Activated naive CD4-positive, alpha-beta T cell treated with anti-CD3 and anti-CD28 coated beads for 36 hours (primary cell): ENCODE data around the gene TRIM59. TPM values are rescaled to one million over a fixed set of nuclear protein-coding genes. Genes with fewer than 3 reads are reported as not detected.

Experiments
- CTCF ChIA-PET: fragments of 350-600 bp; sonication (Branson Sonifier 250); formaldehyde crosslinking; loops from one replicate; lab custom pipeline; 2021; ENCODE audit warnings: antibody characterized with exemption; lab: Charles Lee
- DNase-seq: peaks from one replicate; pipeline ENCODE4 v3.0.0-alpha.2; 2020
- H3K27ac Mint-ChIP-seq: one replicate; pipeline ENCODE4 v1.8.0; 2021; ENCODE audit warnings: mild to moderate bottlenecking, mixed read lengths
- H3K27me3 Mint-ChIP-seq: one replicate; pipeline ENCODE4 v1.8.0; 2021; ENCODE audit warnings: low read depth, mixed read lengths
- H3K36me3 Mint-ChIP-seq: one replicate; pipeline ENCODE4 v1.8.0; 2021; ENCODE audit warnings: low read depth, mixed read lengths
- H3K4me1 Mint-ChIP-seq: one replicate; pipeline ENCODE4 v1.8.0; 2021; ENCODE audit warnings: low read depth, mixed read lengths
- H3K4me3 Mint-ChIP-seq: one replicate; pipeline ENCODE4 v1.8.0; 2021; ENCODE audit warnings: mild to moderate bottlenecking, moderate library complexity, mixed read lengths
- H3K9me3 Mint-ChIP-seq: one replicate; pipeline ENCODE4 v1.8.0; 2021; ENCODE audit warnings: mixed read lengths
- intact Hi-C: fragments of 100-400 bp; cut with micrococcal nuclease; formaldehyde crosslinking; loops from one replicate; pipeline ENCODE4 v1.15.1; 2023
- total RNA-seq, 2 experiments: library from RNA; stranded (reverse); gene quantifications; one replicate each; pipeline ENCODE4 v1.2.3, GENCODE V29; 2021

TRIM59 gene
- total RNA-seq, 2 experiments from 2014 or later = 25.8 TPM

DNA sequence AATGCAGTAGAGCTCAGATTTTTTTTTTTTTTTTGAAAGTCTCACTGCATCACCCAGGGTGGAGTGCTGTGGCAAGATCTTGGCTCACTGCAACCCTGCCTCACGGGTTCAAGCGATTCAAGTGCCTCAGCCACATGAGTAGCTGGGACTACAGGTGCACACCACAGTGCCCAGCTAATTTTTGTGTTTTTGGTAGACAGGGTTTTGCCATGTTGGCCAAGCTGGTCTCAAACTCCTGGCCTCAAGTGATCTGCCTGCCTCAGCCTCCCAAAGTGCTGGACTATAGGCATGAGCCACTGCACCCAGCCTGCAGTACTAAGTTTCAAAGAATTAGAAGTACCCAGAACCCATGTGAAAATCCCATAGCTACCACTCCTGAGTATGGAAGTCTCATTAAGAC lies 14.5 kb downstream of the TRIM59 start:
- DNase-seq = no peak
- no peaks in the 10 kb centered on the region for H3K9me3 Mint-ChIP-seq
- intact Hi-C loops = loop anchor here (2.0 kb wide), 1 partner anchor 34 kb away; no protein-coding TSS in a partner anchor
- peaks cover 50% of the 10 kb centered on the region for H3K36me3 Mint-ChIP-seq
- H3K4me1 Mint-ChIP-seq = peaks cover 20% of the 10 kb centered on the region
- no peaks in the 10 kb centered on the region for H3K27me3 Mint-ChIP-seq
- CTCF ChIA-PET = no interaction called here
- no peak overlapping the region for H3K27ac Mint-ChIP-seq
- no peak overlapping the region for H3K4me3 Mint-ChIP-seq

- DNase-seq = no peak
- Mint-ChIP-seq H3K4me3 (no peak overlapping the region), H3K9me3 (no peaks in the 10 kb centered on the region), H3K4me1 (peaks cover 16% of the 10 kb centered on the region), H3K36me3 (peaks cover 45% of the 10 kb centered on the region), H3K27ac (no peak overlapping the region), H3K27me3 (no peaks in the 10 kb centered on the region)
- intact Hi-C loops = loop anchor here (2.0 kb wide), 1 partner anchor 33 kb away; no protein-coding TSS in a partner anchor
- CTCF ChIA-PET = no interaction called here
Measured at GRCh38 chr3:160434071-160434470, 15.5 kb downstream of the TRIM59 start.

- intact Hi-C loops = loop anchor here (2.0 kb wide), 1 partner anchor 15 kb away; no protein-coding TSS in a partner anchor
- DNase-seq = no peak
- Mint-ChIP-seq H3K4me3 (no peak overlapping the region), H3K27ac (no peak overlapping the region), H3K27me3 (no peaks in the 10 kb centered on the region), H3K36me3 (peaks cover 63% of the 10 kb centered on the region), H3K4me1 (no peaks in the 10 kb centered on the region), H3K9me3 (no peaks in the 10 kb centered on the region)
- CTCF ChIA-PET = interaction anchor here (0.6 kb wide), 1 partner anchor 127 kb away, joined by 3 read pairs; no protein-coding TSS in a partner anchor
Measured at GRCh38 chr3:160427832-160428424, 21.7 kb downstream of the TRIM59 start.

GRCh38 chr3:160417311-160417710 lies 32.3 kb downstream of the TRIM59 start:
- CTCF ChIA-PET = no interaction called here
- Mint-ChIP-seq H3K4me1 (peaks cover 2% of the 10 kb centered on the region), H3K27ac (no peak overlapping the region), H3K27me3 (no peaks in the 10 kb centered on the region), H3K4me3 (no peak overlapping the region), H3K36me3 (peaks cover 56% of the 10 kb centered on the region), H3K9me3 (no peaks in the 10 kb centered on the region)
- DNase-seq = no peak
- intact Hi-C loops = no loop called here

GRCh38 chr3:160413613-160414248 lies 35.9 kb downstream of the TRIM59 start:
- Mint-ChIP-seq H3K36me3 (peaks cover 45% of the 10 kb centered on the region), H3K27me3 (no peaks in the 10 kb centered on the region), H3K9me3 (no peaks in the 10 kb centered on the region), H3K4me1 (peaks cover 2% of the 10 kb centered on the region), H3K27ac (no peak overlapping the region), H3K4me3 (no peak overlapping the region)
- DNase-seq = peak; percentile 65
- CTCF ChIA-PET = interaction anchor here (0.7 to 2.2 kb wide), 12 partner anchors 8 to 381 kb away, joined by 3 to 10 read pairs (median 4); no protein-coding TSS in a partner anchor
- intact Hi-C loops = loop anchor here (1.0 to 2.0 kb wide), 4 partner anchors 13 to 381 kb away; partner anchors contain the start of genes IFT80 and SMC4

DNA sequence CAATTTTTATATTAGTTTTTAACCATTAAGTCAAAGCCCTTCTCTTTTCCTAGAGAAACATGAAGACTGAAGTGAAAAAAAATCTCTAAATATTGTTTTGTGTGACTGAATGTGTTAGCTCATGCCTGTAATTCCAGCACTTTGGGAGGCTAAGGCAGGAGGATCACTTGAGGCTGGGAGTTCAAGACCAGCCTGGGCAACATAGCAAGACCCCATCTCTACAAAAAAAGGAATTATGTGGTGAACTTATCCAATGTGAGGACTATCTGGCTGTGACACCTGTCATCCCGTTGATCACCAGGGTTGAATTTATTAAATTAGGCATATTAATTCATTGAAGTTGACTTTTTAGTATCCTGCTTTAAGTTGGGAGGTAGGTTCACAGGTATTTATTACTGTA lies 37.1 kb downstream of the TRIM59 start:
- Mint-ChIP-seq H3K4me3 (no peak overlapping the region), H3K4me1 (peaks cover 4% of the 10 kb centered on the region), H3K36me3 (peaks cover 41% of the 10 kb centered on the region), H3K9me3 (no peaks in the 10 kb centered on the region), H3K27ac (no peak overlapping the region), H3K27me3 (no peaks in the 10 kb centered on the region)
- DNase-seq = no peak
- intact Hi-C loops = loop anchor here (2.0 kb wide), 1 partner anchor 14 kb away; no protein-coding TSS in a partner anchor
- CTCF ChIA-PET = interaction anchor here (0.8 to 2.2 kb wide), 6 partner anchors 9 to 380 kb away, joined by 3 to 10 read pairs (median 4); no protein-coding TSS in a partner anchor

DNA sequence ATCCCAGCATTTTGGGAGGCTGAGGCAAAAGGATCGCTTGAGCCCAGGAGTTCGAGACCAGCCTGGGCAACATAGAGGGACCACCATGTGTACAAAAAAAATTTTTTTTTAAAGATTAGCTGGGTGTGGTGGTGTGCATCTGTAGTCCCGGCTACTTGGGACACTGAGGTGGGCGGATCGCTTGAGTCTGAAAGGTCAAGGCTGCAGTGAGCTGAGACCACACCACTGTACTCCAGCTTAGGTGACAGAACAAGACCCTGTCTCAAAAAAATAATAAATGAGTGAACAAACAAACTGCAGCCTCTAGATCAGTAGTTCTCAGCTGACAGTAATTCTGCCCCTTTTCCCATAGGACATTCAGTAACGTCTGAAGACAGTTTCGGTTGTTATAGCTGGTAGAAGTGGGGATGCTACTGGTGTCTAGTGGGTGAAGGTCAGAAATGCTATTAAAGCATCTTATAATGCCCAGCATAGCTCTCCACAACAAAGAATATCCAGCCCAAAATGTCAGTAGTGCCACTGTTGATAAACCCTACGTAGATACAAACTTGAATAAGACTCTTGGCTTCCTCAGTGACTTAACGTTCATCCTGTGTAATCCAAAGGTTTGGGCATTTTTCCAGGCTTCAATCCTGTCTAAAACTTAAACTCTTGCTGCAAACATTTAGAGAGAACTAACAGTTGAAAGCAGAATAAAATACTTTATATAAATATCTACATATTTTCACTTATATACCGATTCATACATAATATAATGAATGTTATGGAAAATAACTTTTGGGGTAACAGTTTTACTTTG lies 39.6 kb downstream of the TRIM59 start:
- peaks cover 28% of the 10 kb centered on the region for H3K36me3 Mint-ChIP-seq
- intact Hi-C loops = no loop called here
- H3K27me3 Mint-ChIP-seq = no peaks in the 10 kb centered on the region
- CTCF ChIA-PET = interaction anchor here (0.6 to 1.4 kb wide), 3 partner anchors 16 to 531 kb away, joined by 3 to 5 read pairs (median 3); no protein-coding TSS in a partner anchor
- no peak for DNase-seq
- no peak overlapping the region for H3K4me3 Mint-ChIP-seq
- peaks cover 2% of the 10 kb centered on the region for H3K4me1 Mint-ChIP-seq
- H3K9me3 Mint-ChIP-seq = no peaks in the 10 kb centered on the region
- H3K27ac Mint-ChIP-seq = no peak overlapping the region

DNA sequence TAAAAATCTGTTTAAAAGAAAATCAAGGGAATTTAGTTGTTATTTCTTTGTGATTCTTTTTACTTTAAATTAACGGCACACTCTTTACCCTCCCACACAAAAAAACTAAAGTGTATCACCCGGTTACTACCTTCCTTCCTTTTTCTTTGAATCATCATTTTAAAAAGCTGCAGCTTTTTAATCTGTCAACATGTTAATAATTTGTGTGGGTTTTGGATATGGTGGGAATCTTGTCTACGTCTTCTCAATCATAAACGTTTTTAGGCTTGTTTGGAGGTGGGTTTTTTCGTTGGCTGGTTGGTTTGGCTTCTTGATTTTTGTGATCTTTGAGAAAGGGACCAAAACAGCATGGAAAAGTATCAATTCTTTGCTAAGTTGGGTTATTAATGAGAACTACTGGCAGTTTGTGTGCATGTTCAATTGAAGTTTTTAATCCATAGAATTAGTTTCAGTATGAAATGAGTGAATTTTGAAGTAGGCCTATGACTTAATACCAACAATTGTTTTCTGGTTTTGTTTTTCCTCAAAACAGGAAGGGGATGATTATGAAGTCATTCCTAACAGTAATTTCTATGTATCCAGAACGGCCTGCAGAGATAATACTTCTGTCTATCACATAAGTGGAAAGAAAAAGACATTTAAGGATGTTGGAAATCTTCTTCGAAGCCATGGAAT lies 45.7 kb downstream of the TRIM59 start:
- Mint-ChIP-seq H3K36me3 (peaks cover 48% of the 10 kb centered on the region), H3K4me1 (peaks cover 29% of the 10 kb centered on the region), H3K27me3 (peaks cover 7% of the 10 kb centered on the region), H3K4me3 (peak overlapping the region; percentile 42), H3K9me3 (no peaks in the 10 kb centered on the region), H3K27ac (peak overlapping the region; percentile 30)
- CTCF ChIA-PET = interaction anchor here (1.3 kb wide), 1 partner anchor 9 kb away, joined by 4 read pairs; no protein-coding TSS in a partner anchor
- intact Hi-C loops = no loop called here
- DNase-seq = no peak

GRCh38 chr3:160403028-160403545 lies 46.5 kb downstream of the TRIM59 start:
- intact Hi-C loops = no loop called here
- DNase-seq = no peak
- CTCF ChIA-PET = interaction anchor here (1.0 to 1.3 kb wide), 2 partner anchors 10 to 46 kb away, joined by 3 to 4 read pairs; no protein-coding TSS in a partner anchor
- H3K27ac Mint-ChIP-seq = no peak overlapping the region
- H3K9me3 Mint-ChIP-seq = no peaks in the 10 kb centered on the region
- peaks cover 44% of the 10 kb centered on the region for H3K36me3 Mint-ChIP-seq
- H3K27me3 Mint-ChIP-seq = peaks cover 7% of the 10 kb centered on the region
- peak overlapping the region; percentile 91 for H3K4me3 Mint-ChIP-seq
- peaks cover 31% of the 10 kb centered on the region for H3K4me1 Mint-ChIP-seq

- intact Hi-C loops = no loop called here
- DNase-seq = no peak
- Mint-ChIP-seq H3K4me3 (peak overlapping the region; percentile 91), H3K36me3 (peaks cover 43% of the 10 kb centered on the region), H3K27me3 (peaks cover 7% of the 10 kb centered on the region), H3K9me3 (no peaks in the 10 kb centered on the region), H3K4me1 (peaks cover 36% of the 10 kb centered on the region), H3K27ac (no peak overlapping the region)
- CTCF ChIA-PET = interaction anchor here (1.0 to 1.3 kb wide), 3 partner anchors 10 to 47 kb away, joined by 3 to 4 read pairs (median 4); no protein-coding TSS in a partner anchor
Measured at GRCh38 chr3:160402221-160403027, 47.2 kb downstream of the TRIM59 start.
